IMR-90 (cell line): Measurements from ENCODE around the gene CLTRN. TPM values are rescaled to one million over a fixed set of nuclear protein-coding genes. Genes with fewer than 3 reads are reported as not detected.

Experiments
- ATAC-seq: fragments of 200-7000 bp; cut with Tn5 transposase; 2 replicates; pipeline ENCODE4 v1.9.1; 2020; ENCODE audit warnings: low read depth, mild to moderate bottlenecking, moderate library complexity
- BruUV-seq: library from RNA; stranded (reverse); fragments of 400-500 nt; replicated peaks from 2 replicates; lab custom pipeline; 2021; lab: Mats Ljungman, UMichigan
- CTCF ChIA-PET: fragments of 300-600 bp; formaldehyde crosslinking; extraction: SDS; loops from one replicate; lab custom pipeline; 2021; ENCODE audit warnings: antibody characterized with exemption; lab: Yijun Ruan, JAX
- POLR2A ChIA-PET: fragments of 300-600 bp; sonication (Branson Sonifier 250); formaldehyde crosslinking; loops from one replicate; lab custom pipeline; 2022; ENCODE audit warnings: antibody characterized with exemption; ENCODE audit not compliant: unreplicated experiment; lab: Charles Lee
- DNase-seq: peaks from one replicate; pipeline ENCODE4 v3.0.0; 2013
- H2AFZ ChIP-seq: replicated peaks from 2 replicates; pipeline ENCODE3; 2013; ENCODE audit warnings: low read length, mild to moderate bottlenecking; ENCODE audit not compliant: poor library complexity
- H2AK5ac ChIP-seq: 2 replicates; pipeline ENCODE4 v1.6.1; 2013; ENCODE audit warnings: low read depth, low read length, inconsistent platforms
- H2AK9ac ChIP-seq: replicated peaks from 2 replicates; pipeline ENCODE3; 2013; ENCODE audit warnings: mild to moderate bottlenecking, low read depth, low read length, moderate library complexity; ENCODE audit not compliant: poor library complexity
- H2BK120ac ChIP-seq: 2 replicates; pipeline ENCODE4 v1.6.1; 2013; ENCODE audit warnings: low read depth, low read length, inconsistent platforms
- H2BK15ac ChIP-seq: 3 replicates; pipeline ENCODE4 v1.6.1; 2013; ENCODE audit warnings: low read depth, low read length, inconsistent platforms
- H2BK20ac ChIP-seq: 2 replicates; pipeline ENCODE4 v1.6.1; 2013; ENCODE audit warnings: low read depth, mild to moderate bottlenecking, inconsistent platforms, low read length, moderate library complexity
- H2BK5ac ChIP-seq: 2 replicates; pipeline ENCODE4 v1.6.1; 2013; ENCODE audit warnings: mild to moderate bottlenecking, low read depth, low read length, inconsistent platforms; ENCODE audit not compliant: poor library complexity, severe bottlenecking
- H3K14ac ChIP-seq: replicated peaks from 2 replicates; pipeline ENCODE4 v1.6.1; 2013; ENCODE audit warnings: low read depth, low read length, inconsistent platforms
- H3K18ac ChIP-seq: 2 replicates; pipeline ENCODE4 v1.6.1; 2013; ENCODE audit warnings: low read depth, low read length, control low read depth
- H3K23ac ChIP-seq: 2 replicates; pipeline ENCODE4 v1.6.1; 2013; ENCODE audit warnings: low read depth, low read length, inconsistent platforms
- H3K27ac ChIP-seq: 2 replicates; pipeline ENCODE4 v1.5.1; 2013; ENCODE audit warnings: mild to moderate bottlenecking, control low read depth, low read length; ENCODE audit not compliant: insufficient read depth
- H3K27me3 ChIP-seq: 2 replicates; pipeline ENCODE4 v1.6.1; 2013; ENCODE audit warnings: low read length; ENCODE audit not compliant: control insufficient read depth, insufficient read depth
- H3K36me3 ChIP-seq: 2 replicates; pipeline ENCODE4 v1.6.1; 2013; ENCODE audit warnings: low read length, mixed read lengths; ENCODE audit not compliant: control insufficient read depth, insufficient read depth
- H3K4ac ChIP-seq: 2 replicates; pipeline ENCODE4 v1.6.1; 2013; ENCODE audit warnings: low read depth, low read length, inconsistent platforms
- H3K4me1 ChIP-seq: 2 replicates; pipeline ENCODE4 v1.6.1; 2013; ENCODE audit warnings: low read length, mixed read lengths; ENCODE audit not compliant: control insufficient read depth, insufficient read depth
- H3K4me2 ChIP-seq: 2 replicates; pipeline ENCODE4 v1.6.1; 2013; ENCODE audit warnings: low read depth, mild to moderate bottlenecking, control low read depth, low read length, moderate library complexity
- H3K4me3 ChIP-seq: 2 replicates; pipeline ENCODE4 v1.5.1; 2013; ENCODE audit warnings: low read depth, mild to moderate bottlenecking, control low read depth, low read length, moderate library complexity; ENCODE audit not compliant: insufficient read depth
- H3K56ac ChIP-seq: 2 replicates; pipeline ENCODE4 v1.6.1; 2013; ENCODE audit warnings: low read length, inconsistent platforms; ENCODE audit not compliant: insufficient read depth; ENCODE audit errors: extremely low read depth
- H3K79me1 ChIP-seq, 2 experiments: 2 replicates each; pipeline ENCODE4 v1.6.1; 2013; ENCODE audit warnings: low read length in 2 of 2, inconsistent platforms in 1 of 2, low read depth in 1 of 2
- H3K9ac ChIP-seq: 2 replicates; pipeline ENCODE4 v1.6.1; 2013; ENCODE audit warnings: low read depth, low read length, control low read depth
- H3K9me1 ChIP-seq: 2 replicates; pipeline ENCODE4 v1.6.1; 2013; ENCODE audit warnings: low read length, inconsistent platforms; ENCODE audit not compliant: insufficient read depth
- H3K9me3 ChIP-seq: 2 replicates; pipeline ENCODE4 v1.6.1; 2013; ENCODE audit warnings: low read length; ENCODE audit not compliant: control insufficient read depth, insufficient read depth
- H4K20me1 ChIP-seq: 2 replicates; pipeline ENCODE4 v1.6.1; 2013; ENCODE audit warnings: low read length, inconsistent platforms; ENCODE audit not compliant: insufficient read depth
- H4K5ac ChIP-seq: 2 replicates; pipeline ENCODE4 v1.6.1; 2013; ENCODE audit warnings: mild to moderate bottlenecking, low read depth, low read length, control low read depth
- H4K8ac ChIP-seq, 2 experiments: 2 replicates each; pipeline ENCODE4 v1.6.1; 2013; ENCODE audit warnings: low read depth in 2 of 2, low read length in 2 of 2, control low read depth in 1 of 2, inconsistent platforms in 1 of 2
- H4K91ac ChIP-seq: 2 replicates; pipeline ENCODE4 v1.6.1; 2013; ENCODE audit warnings: low read depth, low read length, inconsistent platforms; ENCODE audit not compliant: insufficient read depth
- CTCF ChIP-seq: conservative IDR thresholded peaks from 2 replicates; pipeline ENCODE4 v1.5.1; 2012; ENCODE audit warnings: mild to moderate bottlenecking, low read depth, low read length, improper control_type of control experiment
- MAZ ChIP-seq: IDR thresholded peaks from 2 replicates; pipeline ENCODE4 v1.6.1; 2012; ENCODE audit warnings: low read depth, mild to moderate bottlenecking, low read length, improper control_type of control experiment, moderate library complexity, borderline replicate concordance
- MXI1 ChIP-seq: IDR thresholded peaks from 2 replicates; pipeline ENCODE4 v1.6.1; 2012; ENCODE audit warnings: low read depth, mild to moderate bottlenecking, low read length, moderate library complexity, borderline replicate concordance
- WGBS, 2 experiments: methylation state at CpG; one replicate each; pipeline versions ENCODE4 v1.1.5 to v1.1.7; 2013; ENCODE audit warnings: missing lambda C conversion rate in 2 of 2; ENCODE audit not compliant: insufficient read length in 1 of 2; ENCODE audit errors: extremely low coverage in 2 of 2; 5-methylcytosine and 5-hydroxymethylcytosine counted together
- dilution Hi-C: fragments of 300-500 bp; cut with HindIII; formaldehyde crosslinking; loops from one replicate; pipeline ENCODE4 v1.14.3; 2018; ENCODE audit warnings: low sequenced_read_pairs; ENCODE audit not compliant: unreplicated experiment
- in situ Hi-C: fragments of 300-500 bp; cut with MboI; formaldehyde crosslinking; loops from 3 replicates; pipeline ENCODE4 v1.14.3; 2019; ENCODE audit warnings: low sequenced_read_pairs, inconsistent platforms, mixed read lengths
- intact Hi-C: fragments of 100-400 bp; cut with micrococcal nuclease; formaldehyde crosslinking; loops from 2 replicates; pipeline ENCODE4 v1.10.0; 2022
- polyA plus RNA-seq, 3 experiments: library from polyadenylated mRNA; depleted of rRNA; stranded (reverse); fragments of >200 nt; gene quantifications; 2 replicates each; pipeline ENCODE4 v1.2.3, GENCODE V29; 2012; ENCODE audit warnings: low replicate concordance in 1 of 3
- total RNA-seq: library from RNA; depleted of rRNA; stranded (reverse); fragments of >200 nt; gene quantifications from 2 replicates; pipeline ENCODE4 v1.2.3, GENCODE V29; 2012
- TF ChIP-seq, protein P1 (sequence below): fragments of 150-350 bp; IDR thresholded peaks from 2 replicates; pipeline ENCODE4 v1.6.1; 2017; ENCODE audit warnings: mild to moderate bottlenecking, antibody characterized with exemption, low read length, low read depth

The CLTRN gene
- total and polyA plus RNA-seq, 2 of the 4 experiments (the other 2 are of a cell fraction) = under 0.01 to 0.17 TPM

GRCh38 chrX:15594371-15594770 lies 70.2 kb downstream of the CLTRN start:
- H2AK5ac ChIP-seq = no peak overlapping the region
- dilution Hi-C loops = no loop called here
- CTCF ChIA-PET = no interaction called here

More at GRCh38 chrX:15594371-15594770, 70.2 kb downstream of the CLTRN start:
- POLR2A ChIA-PET = no interaction called here
- DNase-seq (no peak), ATAC-seq (no peak)
- Histone ChIP-seq H3K56ac (no peak overlapping the region), H3K23ac (no peak overlapping the region), H3K4me2 (no peak overlapping the region), H3K4me3 (no peak overlapping the region), H3K27me3 (peaks cover 11% of the 10 kb centered on the region; the same call in 1 of the 2 replicates), H3K4ac (no peak overlapping the region), H2AK9ac (no peak overlapping the region), H2BK5ac (no peak overlapping the region), H3K9ac (no peak overlapping the region), H2BK15ac (no peak overlapping the region), H2BK120ac (no peak overlapping the region), H4K5ac (no peak overlapping the region), H3K79me1 (no peaks in the 10 kb centered on the region), H4K20me1 (no peaks in the 10 kb centered on the region), H3K27ac (no peak overlapping the region), H3K36me3 (no peaks in the 10 kb centered on the region), H3K9me3 (no peaks in the 10 kb centered on the region), H2BK20ac (no peak overlapping the region), H3K4me1 (no peaks in the 10 kb centered on the region), H4K91ac (no peak overlapping the region), H4K8ac (no peak overlapping the region), H2AFZ (no peak overlapping the region), H3K9me1 (no peaks in the 10 kb centered on the region), H3K14ac (no peak overlapping the region), H3K18ac (no peak overlapping the region)
- intact Hi-C loops (no loop called here), in situ Hi-C loops (no loop called here)
- BruUV-seq = no TSS peak
- no CpG with 5 or more reads among the region's 2 CpGs for WGBS, 2 experiments
- TF ChIP-seq, protein P1, sequence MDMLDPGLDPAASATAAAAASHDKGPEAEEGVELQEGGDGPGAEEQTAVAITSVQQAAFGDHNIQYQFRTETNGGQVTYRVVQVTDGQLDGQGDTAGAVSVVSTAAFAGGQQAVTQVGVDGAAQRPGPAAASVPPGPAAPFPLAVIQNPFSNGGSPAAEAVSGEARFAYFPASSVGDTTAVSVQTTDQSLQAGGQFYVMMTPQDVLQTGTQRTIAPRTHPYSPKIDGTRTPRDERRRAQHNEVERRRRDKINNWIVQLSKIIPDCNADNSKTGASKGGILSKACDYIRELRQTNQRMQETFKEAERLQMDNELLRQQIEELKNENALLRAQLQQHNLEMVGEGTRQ = no peak
- TF ChIP-seq CTCF (0 out of 2 replicates have a peak, but pooled peaks have one; percentile 8), MXI1 (no peak), MAZ (no peak)
